Stimulated activated CD4-positive, alpha-beta T cell treated with anti-CD3 and anti-CD28 coated beads, Interleukin-1b, Interleukin-23, amount 100 ng/mL, for 4 hours (primary cell): ENCODE results near the gene DPM1.

Experiments
- DNase-seq, 2 donors: peaks; one replicate each; pipeline ENCODE4 v3.0.0-alpha.2; 2020; ENCODE audit warnings: low read depth in 2 of 2

Gene DPM1

GRCh38 chr20:50930139-50930975, 28.0 kb downstream of the DPM1 start:
- peak; percentile 3 to 24 for DNase-seq

- peak; percentile 75 to 85 for DNase-seq
Observed at GRCh38 chr20:50929299-50930138, 28.8 kb downstream of the DPM1 start.

- DNase-seq = no peak
Observed at GRCh38 chr20:50928469-50928868, 29.9 kb downstream of the DPM1 start.

- DNase-seq = no peak
Observed at GRCh38 chr20:50926530-50926929, 31.8 kb downstream of the DPM1 start.

GRCh38 chr20:50924261-50924920, 33.9 kb downstream of the DPM1 start:
- no peak for DNase-seq

- DNase-seq = no peak
Observed at GRCh38 chr20:50921803-50922501, 36.4 kb downstream of the DPM1 start.

- DNase-seq = no peak
Observed at GRCh38 chr20:50920997-50921396, 37.3 kb downstream of the DPM1 start.

GRCh38 chr20:50919567-50919966, 38.8 kb downstream of the DPM1 start:
- DNase-seq = no peak

- DNase-seq = no peak
Observed at GRCh38 chr20:50918403-50918802, 39.9 kb downstream of the DPM1 start.

- no peak for DNase-seq
Observed at GRCh38 chr20:50916934-50917333, 41.4 kb downstream of the DPM1 start.

- DNase-seq = no peak
Observed at GRCh38 chr20:50916257-50916656, 42.1 kb downstream of the DPM1 start.

GRCh38 chr20:50915424-50915823, 42.9 kb downstream of the DPM1 start:
- DNase-seq = no peak

- no peak for DNase-seq
Observed at GRCh38 chr20:50913690-50914375, 44.5 kb downstream of the DPM1 start.

- no peak for DNase-seq
Observed at GRCh38 chr20:50911716-50912115, 46.6 kb downstream of the DPM1 start.

- DNase-seq = no peak
Observed at GRCh38 chr20:50911030-50911429, 47.3 kb downstream of the DPM1 start.

GRCh38 chr20:50909413-50909812, 48.9 kb downstream of the DPM1 start:
- DNase-seq = no peak

GRCh38 chr20:50904067-50904570, 54.2 kb downstream of the DPM1 start:
- DNase-seq = no peak

- no peak for DNase-seq
Observed at GRCh38 chr20:50903353-50904051, 54.8 kb downstream of the DPM1 start.

GRCh38 chr20:50901301-50901700, 57.0 kb downstream of the DPM1 start:
- no peak for DNase-seq

- DNase-seq = no peak
Observed at GRCh38 chr20:50900261-50900660, 58.1 kb downstream of the DPM1 start.
